Coronary artery (tissue), 2 donors: ENCODE results near the gene CDKN1B.

Experiments
- DNase-seq: peaks from one replicate; pipeline ENCODE4 v3.0.0-alpha.2; 2017; ENCODE audit warnings: low spot score
- H3K27ac ChIP-seq, 2 donors: fragments of 200-600 bp; sonication (generic); one replicate each; pipeline ENCODE4 v1.5.1; 2016 to 2019
- H3K4me3 ChIP-seq: fragments of 200-600 bp; sonication (generic); 2 replicates; pipeline ENCODE4 v1.5.1; 2016; ENCODE audit warnings: mild to moderate bottlenecking, moderate library complexity
- CTCF ChIP-seq: fragments of 200-600 bp; sonication (generic); IDR thresholded peaks from one replicate; pipeline ENCODE4 v1.5.1; 2019; ENCODE audit warnings: antibody characterized with exemption

CDKN1B gene

GRCh38 chr12:12681061-12681765, 36.0 kb upstream of the CDKN1B start:
- no peak for TF ChIP-seq CTCF
- no peak overlapping the region for H3K4me3 ChIP-seq
- no peak overlapping the region for H3K27ac ChIP-seq
- no peak for DNase-seq

- no peak for DNase-seq
- Histone ChIP-seq H3K4me3 (no peak overlapping the region), H3K27ac (no peak overlapping the region)
- TF ChIP-seq CTCF = no peak
Measured at GRCh38 chr12:12682284-12682683, 34.9 kb upstream of the CDKN1B start.

- no peak for TF ChIP-seq CTCF
- H3K27ac ChIP-seq = no peak overlapping the region
- H3K4me3 ChIP-seq = no peak overlapping the region
- no peak for DNase-seq
Measured at GRCh38 chr12:12683136-12683697, 34.0 kb upstream of the CDKN1B start.

- Histone ChIP-seq H3K4me3 (no peak overlapping the region), H3K27ac (no peak overlapping the region)
- no peak for DNase-seq
- no peak for TF ChIP-seq CTCF
Measured at GRCh38 chr12:12683725-12684124, 33.4 kb upstream of the CDKN1B start.

- DNase-seq = no peak
- Histone ChIP-seq H3K4me3 (no peak overlapping the region), H3K27ac (no peak overlapping the region)
- TF ChIP-seq CTCF = no peak
Measured at GRCh38 chr12:12684375-12685106, 32.6 kb upstream of the CDKN1B start.

- Histone ChIP-seq H3K27ac (no peak overlapping the region), H3K4me3 (no peak overlapping the region)
- no peak for TF ChIP-seq CTCF
- no peak for DNase-seq
Measured at GRCh38 chr12:12685305-12685704, 31.9 kb upstream of the CDKN1B start.
